K562 (cell line): ENCODE data around the gene GABBR1. TPM values are rescaled to one million over a fixed set of nuclear protein-coding genes. Genes with fewer than 3 reads are reported as not detected.

Experiments used
- CCAR2 ChIP-seq: fragments of 200-400 bp; formaldehyde crosslinking; IDR thresholded peaks from 2 replicates; pipeline ENCODE4 v1.6.1; 2017; ENCODE audit warnings: mild to moderate bottlenecking, low read depth, low read length
- DMBX1 ChIP-seq: fragments of 250-450 bp; sonication (Bioruptor Pico); IDR thresholded peaks from 2 replicates; pipeline ENCODE4 v1.8.0; 2022; ENCODE audit warnings: inconsistent platforms, mild to moderate bottlenecking, moderate library complexity, borderline replicate concordance
- FOS ChIP-seq: IDR thresholded peaks from 3 replicates; pipeline ENCODE4 v1.6.1; 2011; ENCODE audit not compliant: insufficient read length; ENCODE audit errors: extremely low read depth
- HIVEP1 ChIP-seq: fragments of 250-450 bp; sonication (Bioruptor Pico); IDR thresholded peaks from 2 replicates; pipeline ENCODE4 v1.4.0; 2020; ENCODE audit warnings: mild to moderate bottlenecking
- KDM1A ChIP-seq, 2 experiments: fragments of 450-650 bp; IDR thresholded peaks; 2 replicates each; pipeline ENCODE4 v1.6.1; 2016; ENCODE audit warnings: mild to moderate bottlenecking in 2 of 2
- MTF1 ChIP-seq: fragments of 250-450 bp; sonication (Bioruptor Pico); IDR thresholded peaks from 2 replicates; pipeline ENCODE4 v1.9.0; 2021; ENCODE audit warnings: moderate library complexity, mild to moderate bottlenecking, inconsistent platforms, borderline replicate concordance
- PCBP1 ChIP-seq: fragments of 200-400 bp; formaldehyde crosslinking; IDR thresholded peaks from 2 replicates; pipeline ENCODE4 v1.6.1; 2018; ENCODE audit warnings: mild to moderate bottlenecking, low read depth, low read length; ENCODE audit not compliant: poor library complexity, severe bottlenecking
- ZBTB11 ChIP-seq, 3 experiments: fragments of 200-800 bp in 1 of 3; fragments of 250-450 bp in 1 of 3; fragments of 450-650 bp in 1 of 3; sonication (Bioruptor Pico) in 1 of 3; sonication (Bioruptor generic) in 1 of 3; formaldehyde crosslinking in 1 of 3; IDR thresholded peaks; 2 replicates each; pipeline versions ENCODE4 v1.6.1 to v1.8.0; 2016 to 2022; ENCODE audit warnings: mild to moderate bottlenecking in 2 of 3, missing genetic modification characterization in 2 of 3, missing compliant biosample characterization in 1 of 3, moderate library complexity in 1 of 3
- ZBTB33 ChIP-seq: sonication (generic); formaldehyde crosslinking; IDR thresholded peaks from 2 replicates; pipeline ENCODE4 v1.8.1; 2023; ENCODE audit warnings: mild to moderate bottlenecking, missing genetic modification reagents
- ZNF518B ChIP-seq: fragments of 250-450 bp; sonication (Bioruptor Pico); IDR thresholded peaks from 2 replicates; pipeline ENCODE4 v1.5.0; 2021; ENCODE audit warnings: mild to moderate bottlenecking, moderate library complexity
- polyA plus RNA-seq, 8 experiments: library from polyadenylated mRNA; depleted of rRNA in 4 of 8; stranded (reverse) in 5 of 8; unstranded in 3 of 8; fragments of >200 nt; fragmentation: Nextera tagmentation in 2 of 8; fragmentation: Illumina TruSeq in 1 of 8; extraction: Ambion mirVana in 2 of 8; extraction: Trizol in 1 of 8; gene quantifications; 2 replicates each; pipeline versions ENCODE4 v1.2.1 to v1.2.3, GENCODE V29; 2011 to 2014; ENCODE audit warnings: inconsistent platforms in 1 of 8, missing spikeins in 1 of 8
- total RNA-seq, 7 experiments: library from RNA; depleted of rRNA in 6 of 7; stranded (reverse); fragments of >200 nt in 6 of 7; fragmentation: Illumina TruSeq in 2 of 7; extraction: Trizol in 2 of 7; gene quantifications; 2 replicates each; pipeline versions ENCODE4 v1.2.1 to v1.2.3, GENCODE V29; 2011 to 2021; ENCODE audit warnings: low replicate concordance in 1 of 7

GABBR1 gene
- total and polyA plus RNA-seq, 9 of the 15 experiments (the other 6 are each of a cell fraction or from before 2014, with no cell fraction given), result 2.2 to 48.3 (median 20.8) TPM

- TF ChIP-seq ZNF518B (CRISPR knock-in tag) (no peak), PCBP1 (no peak), KDM1A (IDR thresholded peaks at IDR 0.05) (peak in 1 of 2 experiments; percentile 4; a peak in 1 of 4 replicates), MTF1 (CRISPR knock-in tag) (no peak), ZBTB11 (CRISPR knock-in tag; IDR thresholded peaks at IDR 0.05) (no peak), CCAR2 (no peak), DMBX1 (CRISPR knock-in tag) (no peak), FOS (no peak), ZBTB33 (no peak), HIVEP1 (CRISPR knock-in tag) (no peak)
- TF ChIP-seq, all 486 proteins: peak for 82
Observed at GRCh38 chr6:29631209-29631810, 1.7 kb downstream of the GABBR1 start (continued).
